Suppressor macrophage treated with lipopolysaccharide for 4 hours (primary cell): ENCODE results near the gene IGSF3.
"Not testable (repeated sequence)": the region's sequence is repeated elsewhere in the genome, so short reads cannot be mapped to it uniquely, and the experiment has no call there.

ENCODE experiments used
- DNase-seq: peaks from one replicate; pipeline ENCODE4 v3.0.0-alpha.2; 2020

Gene IGSF3

GRCh38 chr1:116658645-116659044, 8.9 kb downstream of the IGSF3 start:
- DNase-seq, result not testable (repeated sequence)

GRCh38 chr1:116657836-116658235, 9.7 kb downstream of the IGSF3 start:
- DNase-seq, result not testable (repeated sequence)

- DNase-seq, result no peak
These were observed 13.2 kb downstream of the IGSF3 start for GRCh38 chr1:116654351-116654750.

- DNase-seq, result not testable (repeated sequence)
These were observed 14.9 kb downstream of the IGSF3 start for GRCh38 chr1:116652598-116652997.

GRCh38 chr1:116650781-116651180, 16.8 kb downstream of the IGSF3 start:
- not testable (repeated sequence) for DNase-seq

- DNase-seq, result not testable (repeated sequence)
These were observed 18.5 kb downstream of the IGSF3 start for GRCh38 chr1:116649041-116649440.

GRCh38 chr1:116648325-116648724, 19.2 kb downstream of the IGSF3 start:
- DNase-seq, result not testable (repeated sequence)

- DNase-seq, result not testable (repeated sequence)
These were observed 20.3 kb downstream of the IGSF3 start for GRCh38 chr1:116647186-116647585.

- not testable (repeated sequence) for DNase-seq
These were observed 20.8 kb downstream of the IGSF3 start for GRCh38 chr1:116646673-116647170.

- DNase-seq, result not testable (repeated sequence)
These were observed 21.5 kb downstream of the IGSF3 start for GRCh38 chr1:116645802-116646672.

- not testable (repeated sequence) for DNase-seq
These were observed 22.5 kb downstream of the IGSF3 start for GRCh38 chr1:116644993-116645392.

- DNase-seq, result not testable (repeated sequence)
These were observed 23.4 kb downstream of the IGSF3 start for GRCh38 chr1:116644096-116644495.

- DNase-seq, result peak; percentile 2
These were observed 24.2 kb downstream of the IGSF3 start for GRCh38 chr1:116643281-116643751.

GRCh38 chr1:116642311-116643280, 24.9 kb downstream of the IGSF3 start:
- DNase-seq, result not testable (repeated sequence)

GRCh38 chr1:116637583-116637982, 29.9 kb downstream of the IGSF3 start:
- peak; percentile 50 for DNase-seq

GRCh38 chr1:116636584-116636983, 30.9 kb downstream of the IGSF3 start:
- DNase-seq, result not testable (repeated sequence)

- not testable (repeated sequence) for DNase-seq
These were observed 33.1 kb downstream of the IGSF3 start for GRCh38 chr1:116634386-116634785.

- not testable (repeated sequence) for DNase-seq
These were observed 35.3 kb downstream of the IGSF3 start for GRCh38 chr1:116631996-116632925.

GRCh38 chr1:116631554-116631953, 36.0 kb downstream of the IGSF3 start:
- DNase-seq, result not testable (repeated sequence)

GRCh38 chr1:116630057-116630456, 37.5 kb downstream of the IGSF3 start:
- not testable (repeated sequence) for DNase-seq

- not testable (repeated sequence) for DNase-seq
These were observed 38.1 kb downstream of the IGSF3 start for GRCh38 chr1:116629441-116629840.

GRCh38 chr1:116628448-116628847, 39.1 kb downstream of the IGSF3 start:
- no peak for DNase-seq
